ENCODE results near the gene SLC24A3. TPM values are rescaled to one million over a fixed set of nuclear protein-coding genes. Genes with fewer than 3 reads are reported as not detected.

The SLC24A3 gene
- total RNA-seq, 2 donors from 2014 or later: not detected

DNA sequence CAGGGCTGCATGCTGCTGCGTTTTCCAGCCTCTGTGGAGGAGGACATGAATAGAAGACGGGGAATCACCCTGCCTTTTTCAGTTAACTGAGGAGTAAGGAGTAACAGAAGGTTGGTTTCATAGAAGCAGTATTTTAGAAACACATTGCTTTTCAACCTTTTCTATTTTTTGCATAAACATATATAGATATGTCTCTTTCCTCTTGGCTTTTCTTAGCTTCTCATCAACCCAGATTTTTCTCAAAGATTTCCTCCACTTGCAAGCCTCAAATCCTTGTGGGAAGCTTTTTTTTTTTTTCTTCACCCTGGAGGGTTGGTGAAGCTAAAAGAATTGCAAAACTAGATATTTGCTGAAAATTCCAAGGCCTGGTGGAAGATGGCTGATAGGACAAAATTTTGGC lies 6.0 kb downstream of the SLC24A3 start:
- Mint-ChIP-seq H3K4me3 (no peak overlapping the region), H3K27me3 (peaks cover 17% of the 10 kb centered on the region), H3K27ac (no peak overlapping the region), H3K9me3 (peaks cover 7% of the 10 kb centered on the region), H3K36me3 (ENCODE audit: low read depth) (no peaks in the 10 kb centered on the region), H3K4me1 (no peaks in the 10 kb centered on the region)
- ATAC-seq (replicated peaks): no peak

DNA sequence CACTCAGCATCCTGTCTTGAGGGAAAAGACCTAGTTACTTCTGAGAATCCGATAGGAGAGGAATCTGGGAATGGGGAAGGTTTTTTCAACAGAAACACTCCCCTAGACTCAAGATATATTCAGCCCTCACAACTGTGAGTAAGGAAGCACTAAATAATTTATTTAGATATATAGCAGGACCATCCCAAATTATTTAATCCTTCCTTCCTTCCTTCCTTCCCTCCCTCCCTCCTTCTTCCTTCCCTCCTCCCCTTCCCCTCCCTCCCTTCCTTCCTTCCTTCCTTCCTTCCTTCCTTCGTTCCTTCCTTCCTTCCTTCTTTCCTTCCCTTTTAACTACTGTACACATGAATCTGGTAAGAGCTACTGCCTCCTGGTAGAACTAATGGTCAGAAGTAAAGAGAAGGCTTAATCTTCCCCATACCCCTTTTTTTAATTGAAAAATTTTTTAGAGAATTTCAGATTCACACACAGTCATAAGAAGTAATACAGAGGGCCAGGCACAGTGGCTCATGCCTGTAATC lies 10.1 kb downstream of the SLC24A3 start:
- no peaks in the 10 kb centered on the region for H3K36me3 Mint-ChIP-seq (ENCODE audit: low read depth)
- H3K4me1 Mint-ChIP-seq: no peaks in the 10 kb centered on the region
- H3K27ac Mint-ChIP-seq: no peak overlapping the region
- no peak overlapping the region for H3K4me3 Mint-ChIP-seq
- peaks cover 7% of the 10 kb centered on the region for H3K9me3 Mint-ChIP-seq
- peaks cover 2% of the 10 kb centered on the region for H3K27me3 Mint-ChIP-seq
- ATAC-seq (replicated peaks): no peak

DNA sequence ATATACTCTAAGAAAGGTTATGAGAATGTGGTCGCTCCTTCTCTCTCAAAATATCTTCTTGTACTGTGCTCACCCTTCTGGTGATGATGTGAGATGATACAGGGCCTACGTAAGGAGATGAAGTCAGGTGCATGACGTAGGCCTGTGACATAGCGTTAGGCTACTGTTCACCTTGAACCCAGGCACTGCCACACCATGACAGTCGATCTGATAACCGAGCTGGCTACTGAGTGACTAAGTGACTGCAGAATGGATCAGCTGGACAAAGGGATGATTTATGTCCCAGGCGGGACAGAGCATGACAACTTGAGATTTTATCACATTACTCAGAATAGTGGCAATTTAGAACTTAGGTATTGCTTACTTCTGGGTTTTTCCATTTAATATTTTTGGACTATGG lies 11.2 kb downstream of the SLC24A3 start:
- Mint-ChIP-seq H3K36me3 (ENCODE audit: low read depth) (no peaks in the 10 kb centered on the region), H3K4me1 (no peaks in the 10 kb centered on the region), H3K27ac (no peak overlapping the region), H3K9me3 (peaks cover 7% of the 10 kb centered on the region), H3K27me3 (no peaks in the 10 kb centered on the region), H3K4me3 (no peak overlapping the region)
- ATAC-seq (replicated peaks): no peak

DNA sequence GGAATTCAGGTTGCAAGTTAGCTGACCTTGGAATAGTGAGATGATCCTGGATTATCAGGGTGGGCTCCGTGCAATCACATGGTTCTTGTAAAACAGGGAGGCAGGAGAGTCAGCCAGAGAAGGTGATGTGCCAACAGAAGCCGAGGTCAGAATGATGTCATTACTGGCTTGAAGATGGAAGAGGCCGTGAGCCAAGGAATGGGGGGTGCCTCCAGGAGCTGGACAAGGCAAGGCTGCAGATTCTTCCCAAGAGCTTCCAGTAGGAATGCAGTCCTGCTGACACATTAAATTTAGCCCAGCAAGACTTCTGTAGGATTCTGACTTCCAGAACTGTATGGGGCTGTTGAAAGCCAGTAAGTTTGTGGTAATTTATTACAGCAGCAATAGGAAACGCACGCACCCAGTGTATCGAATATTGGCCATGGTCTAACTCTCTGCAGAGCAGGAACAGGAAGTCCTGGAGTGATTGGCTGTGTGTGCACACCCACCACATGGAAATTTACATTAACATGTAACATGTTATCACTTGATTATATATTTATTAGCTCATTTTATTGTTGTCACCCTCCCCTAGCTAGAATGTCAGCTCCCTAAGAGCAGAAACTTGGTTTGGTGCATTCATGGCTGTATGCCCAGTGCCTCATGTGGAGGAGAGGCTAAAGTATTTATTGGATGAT lies 19.1 kb downstream of the SLC24A3 start:
- H3K36me3 Mint-ChIP-seq (ENCODE audit: low read depth): no peaks in the 10 kb centered on the region
- H3K9me3 Mint-ChIP-seq: peaks cover 7% of the 10 kb centered on the region
- no peaks in the 10 kb centered on the region for H3K4me1 Mint-ChIP-seq
- no peak for ATAC-seq (replicated peaks)
- no peak overlapping the region for H3K27ac Mint-ChIP-seq
- peaks cover 6% of the 10 kb centered on the region for H3K27me3 Mint-ChIP-seq
- H3K4me3 Mint-ChIP-seq: no peak overlapping the region

DNA sequence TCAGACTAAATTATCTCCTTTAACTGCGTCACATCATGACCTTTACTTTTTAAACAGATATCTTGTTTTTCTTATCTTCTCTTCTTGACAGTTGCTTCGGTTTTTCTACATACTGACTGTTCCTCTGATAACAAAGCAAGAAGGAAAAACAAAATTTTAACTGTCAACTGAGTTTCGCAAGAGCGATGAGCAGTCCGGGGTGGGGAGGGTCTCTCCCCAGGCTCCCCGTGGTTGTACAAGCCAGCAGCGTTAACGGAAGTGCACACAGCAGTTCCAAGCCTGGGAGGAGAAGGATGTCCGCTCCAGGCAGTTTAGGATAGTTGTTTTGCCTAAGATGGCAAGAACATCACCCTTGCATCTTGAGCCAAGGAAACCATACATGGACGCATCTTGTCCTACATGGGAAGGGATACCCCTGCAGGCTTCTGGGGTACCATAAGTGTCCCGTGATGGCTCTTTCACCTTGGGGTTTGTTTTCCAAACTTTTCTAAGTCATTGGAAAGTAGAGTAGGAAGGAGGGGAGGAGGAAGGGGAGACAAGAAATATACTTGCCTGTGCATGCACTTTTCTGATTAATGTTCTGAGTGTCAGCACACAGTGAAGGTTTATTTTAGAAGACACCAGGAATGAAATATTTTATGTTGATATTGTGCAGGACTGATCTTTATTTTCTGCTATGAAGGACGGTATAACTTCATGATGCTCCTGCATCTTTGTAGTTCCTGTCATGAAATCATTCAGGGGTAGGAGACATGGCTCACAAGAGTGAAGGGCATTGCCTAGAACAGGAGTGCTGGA lies 20.8 kb downstream of the SLC24A3 start:
- Mint-ChIP-seq H3K4me3 (no peak overlapping the region), H3K36me3 (ENCODE audit: low read depth) (no peaks in the 10 kb centered on the region), H3K4me1 (no peaks in the 10 kb centered on the region), H3K9me3 (peaks cover 7% of the 10 kb centered on the region), H3K27ac (no peak overlapping the region), H3K27me3 (peaks cover 6% of the 10 kb centered on the region)
- ATAC-seq (replicated peaks): no peak

DNA sequence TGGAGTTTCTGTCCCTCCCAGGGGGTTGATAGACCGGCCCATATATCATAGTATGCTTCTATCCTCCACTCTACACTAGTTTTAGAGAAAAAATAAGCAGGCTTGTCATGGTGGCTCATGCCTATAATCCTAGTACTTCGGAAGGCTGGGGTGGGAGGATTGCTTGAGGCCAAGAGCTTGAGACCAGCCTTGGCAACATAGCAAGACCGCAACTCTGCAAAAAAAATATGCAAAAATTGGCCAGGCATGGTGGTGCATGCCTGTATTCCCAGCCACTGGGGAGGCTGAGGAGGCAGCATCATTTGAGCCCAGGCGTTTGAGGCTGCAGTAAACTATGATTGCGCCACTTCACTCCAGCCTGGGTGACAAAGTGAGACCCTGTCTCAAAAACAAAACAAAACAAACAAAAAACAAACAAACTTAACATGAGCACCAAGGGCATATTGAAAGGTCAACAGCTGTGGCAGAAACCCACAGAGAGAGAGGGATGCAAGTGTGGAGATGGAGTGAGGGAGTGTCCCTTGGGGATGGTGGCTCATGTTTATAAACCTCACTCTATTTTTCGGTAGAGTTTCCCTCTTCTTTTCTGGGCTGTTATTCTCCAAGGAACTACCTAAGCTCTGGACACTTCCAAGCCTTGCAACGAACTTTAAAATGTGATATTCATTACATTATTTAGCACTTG lies 24.1 kb downstream of the SLC24A3 start:
- no peaks in the 10 kb centered on the region for H3K4me1 Mint-ChIP-seq
- no peak for ATAC-seq (replicated peaks)
- H3K27me3 Mint-ChIP-seq: no peaks in the 10 kb centered on the region
- no peaks in the 10 kb centered on the region for H3K36me3 Mint-ChIP-seq (ENCODE audit: low read depth)
- H3K27ac Mint-ChIP-seq: no peak overlapping the region
- H3K4me3 Mint-ChIP-seq: no peak overlapping the region
- H3K9me3 Mint-ChIP-seq: no peaks in the 10 kb centered on the region

DNA sequence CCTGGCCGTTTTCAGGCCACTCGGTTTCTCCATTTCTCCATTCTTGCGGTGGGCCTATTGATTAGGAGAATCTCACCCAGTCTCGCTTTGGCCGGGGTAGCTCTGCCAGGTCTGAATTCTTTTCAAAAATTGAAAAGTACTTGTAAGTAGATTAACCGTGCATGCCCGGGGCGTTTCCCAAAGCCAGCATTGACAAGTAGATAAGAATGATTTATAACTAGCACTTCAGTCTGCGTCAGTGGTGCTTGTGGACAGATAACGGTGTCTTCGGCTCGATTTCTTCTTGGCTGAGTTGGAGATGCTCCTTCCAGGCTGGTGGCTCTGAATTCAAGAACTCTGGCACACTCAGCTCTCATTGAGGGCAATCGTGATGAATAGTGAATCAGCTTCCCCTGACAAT lies 29.0 kb downstream of the SLC24A3 start:
- H3K9me3 Mint-ChIP-seq: peaks cover 6% of the 10 kb centered on the region
- H3K4me1 Mint-ChIP-seq: no peaks in the 10 kb centered on the region
- no peaks in the 10 kb centered on the region for H3K36me3 Mint-ChIP-seq (ENCODE audit: low read depth)
- no peak for ATAC-seq (replicated peaks)
- H3K27me3 Mint-ChIP-seq: peaks cover 8% of the 10 kb centered on the region
- H3K27ac Mint-ChIP-seq: no peak overlapping the region
- H3K4me3 Mint-ChIP-seq: no peak overlapping the region

DNA sequence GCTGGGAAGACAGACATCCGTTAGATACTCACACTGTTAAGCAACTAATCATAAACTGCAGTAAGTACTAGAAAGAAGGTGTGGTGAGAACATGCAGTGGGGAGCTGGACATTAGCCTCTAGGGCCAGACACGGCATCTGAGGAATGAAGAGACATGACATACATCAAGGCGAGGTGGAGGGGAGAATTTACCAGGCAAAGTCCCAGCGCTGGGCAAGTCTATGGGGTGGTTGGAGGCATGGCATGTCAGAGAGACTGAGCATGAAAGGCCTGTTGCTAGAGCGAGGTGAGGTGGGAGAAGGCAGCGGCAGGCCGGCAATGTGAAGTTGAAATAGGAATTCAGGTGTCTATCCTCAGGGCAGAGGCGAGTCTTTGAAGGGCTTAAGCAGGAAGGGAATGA lies 31.8 kb downstream of the SLC24A3 start:
- Mint-ChIP-seq H3K4me1 (no peaks in the 10 kb centered on the region), H3K27me3 (peaks cover 8% of the 10 kb centered on the region), H3K27ac (no peak overlapping the region), H3K36me3 (ENCODE audit: low read depth) (no peaks in the 10 kb centered on the region), H3K4me3 (no peak overlapping the region), H3K9me3 (peaks cover 6% of the 10 kb centered on the region)
- ATAC-seq (replicated peaks): no peak

DNA sequence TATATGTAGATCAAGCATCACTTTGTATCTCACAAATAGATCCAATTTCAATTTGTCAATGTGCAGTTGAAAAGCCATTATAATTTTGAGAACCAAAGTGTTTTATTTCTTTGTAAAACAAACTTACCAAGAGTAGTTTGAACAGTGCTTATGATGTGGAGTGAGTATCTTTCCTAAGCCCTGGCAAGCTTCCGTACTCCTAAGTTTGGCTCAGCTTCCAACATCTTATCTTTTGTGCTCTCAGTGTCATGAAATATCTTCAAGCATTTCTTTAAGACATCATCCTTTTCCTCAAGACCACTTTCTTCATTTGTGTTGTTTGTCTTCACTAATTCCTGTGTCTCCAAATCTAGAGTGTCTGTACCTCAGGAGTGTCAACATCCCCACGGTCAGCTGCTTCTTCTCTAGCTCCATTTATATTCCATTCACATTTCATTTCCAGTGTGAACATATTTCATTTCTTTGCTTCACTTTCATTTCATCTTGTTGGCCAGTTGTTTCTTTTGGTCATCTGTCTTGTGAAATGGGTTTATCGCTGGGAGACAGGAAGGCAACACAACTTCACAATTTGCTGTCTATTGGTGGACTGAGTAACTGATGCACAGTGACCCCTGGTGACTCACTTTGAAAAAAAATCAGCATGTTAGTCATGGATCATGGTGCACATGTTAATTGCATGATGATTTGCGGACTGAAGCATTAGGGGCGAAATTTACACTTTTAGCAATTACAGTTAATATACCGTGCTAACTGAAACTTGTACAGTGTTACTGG lies 36.9 kb downstream of the SLC24A3 start:
- Mint-ChIP-seq H3K36me3 (ENCODE audit: low read depth) (no peaks in the 10 kb centered on the region), H3K9me3 (peaks cover 3% of the 10 kb centered on the region), H3K4me1 (no peaks in the 10 kb centered on the region), H3K4me3 (no peak overlapping the region), H3K27ac (no peak overlapping the region), H3K27me3 (no peaks in the 10 kb centered on the region)
- no peak for ATAC-seq (replicated peaks)

DNA sequence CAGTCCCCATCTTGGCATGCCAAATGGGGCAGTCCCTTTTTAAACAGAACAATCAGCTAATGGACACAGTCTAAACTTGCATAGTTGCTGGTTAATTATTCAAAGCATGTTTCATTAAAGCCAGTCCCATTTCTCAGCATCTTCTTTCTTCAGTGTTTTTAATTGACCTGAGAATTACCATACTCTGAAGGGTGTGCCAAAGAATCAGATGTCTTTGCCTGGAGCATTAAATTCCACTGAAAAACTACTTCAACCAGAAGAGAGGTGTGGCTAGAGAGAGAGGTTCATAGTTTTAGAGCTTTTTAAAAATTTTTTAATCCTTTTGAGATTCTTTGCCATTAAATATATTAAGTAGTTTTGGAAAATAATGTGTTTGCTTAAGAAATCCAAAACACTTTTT lies 37.9 kb downstream of the SLC24A3 start:
- Mint-ChIP-seq H3K27me3 (no peaks in the 10 kb centered on the region), H3K9me3 (peaks cover 3% of the 10 kb centered on the region), H3K27ac (no peak overlapping the region), H3K36me3 (ENCODE audit: low read depth) (no peaks in the 10 kb centered on the region), H3K4me3 (no peak overlapping the region), H3K4me1 (no peaks in the 10 kb centered on the region)
- ATAC-seq (replicated peaks): no peak

DNA sequence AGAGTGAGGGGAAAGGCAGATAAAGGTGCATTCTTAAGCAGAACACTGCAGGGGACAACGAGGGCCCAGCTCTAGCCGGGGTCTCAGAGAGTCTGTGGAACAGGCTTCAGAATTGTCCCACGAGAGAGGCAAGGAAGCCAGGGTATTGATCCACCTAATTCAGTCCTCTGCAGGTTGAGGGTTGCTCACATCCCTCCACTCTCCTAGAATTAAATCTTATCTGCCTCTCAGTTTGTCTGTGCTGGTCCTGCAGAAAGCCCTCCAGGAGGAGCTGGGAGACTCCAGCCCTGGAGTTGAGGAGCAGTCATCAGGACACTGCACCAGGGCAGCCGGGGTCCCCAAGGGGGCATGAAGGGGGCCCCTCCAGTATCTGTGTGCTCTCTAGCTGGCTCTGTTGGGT lies 39.1 kb downstream of the SLC24A3 start:
- ATAC-seq (replicated peaks): no peak
- no peak overlapping the region for H3K4me3 Mint-ChIP-seq
- no peak overlapping the region for H3K27ac Mint-ChIP-seq
- no peaks in the 10 kb centered on the region for H3K4me1 Mint-ChIP-seq
- H3K27me3 Mint-ChIP-seq: no peaks in the 10 kb centered on the region
- H3K36me3 Mint-ChIP-seq (ENCODE audit: low read depth): no peaks in the 10 kb centered on the region
- peaks cover 3% of the 10 kb centered on the region for H3K9me3 Mint-ChIP-seq

DNA sequence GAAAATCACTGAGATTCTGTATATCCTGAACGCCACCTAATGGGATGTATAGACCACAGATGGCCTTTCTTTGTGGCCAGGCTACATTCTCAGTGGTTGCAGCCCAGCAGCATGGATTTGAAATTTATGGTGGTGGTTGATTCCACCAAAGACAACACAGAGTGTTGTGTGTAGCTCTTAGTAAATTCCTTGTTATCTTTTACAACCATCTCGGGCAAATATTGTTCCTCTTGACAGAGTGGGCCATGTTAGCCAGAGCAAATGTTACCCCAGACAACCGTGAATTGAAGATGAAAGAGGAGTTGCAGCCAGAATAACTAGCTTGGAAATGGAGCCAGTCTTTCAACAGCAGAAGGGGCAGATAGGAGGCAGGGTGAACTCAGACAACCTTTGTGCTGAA lies 39.5 kb downstream of the SLC24A3 start:
- no peaks in the 10 kb centered on the region for H3K4me1 Mint-ChIP-seq

DNA sequence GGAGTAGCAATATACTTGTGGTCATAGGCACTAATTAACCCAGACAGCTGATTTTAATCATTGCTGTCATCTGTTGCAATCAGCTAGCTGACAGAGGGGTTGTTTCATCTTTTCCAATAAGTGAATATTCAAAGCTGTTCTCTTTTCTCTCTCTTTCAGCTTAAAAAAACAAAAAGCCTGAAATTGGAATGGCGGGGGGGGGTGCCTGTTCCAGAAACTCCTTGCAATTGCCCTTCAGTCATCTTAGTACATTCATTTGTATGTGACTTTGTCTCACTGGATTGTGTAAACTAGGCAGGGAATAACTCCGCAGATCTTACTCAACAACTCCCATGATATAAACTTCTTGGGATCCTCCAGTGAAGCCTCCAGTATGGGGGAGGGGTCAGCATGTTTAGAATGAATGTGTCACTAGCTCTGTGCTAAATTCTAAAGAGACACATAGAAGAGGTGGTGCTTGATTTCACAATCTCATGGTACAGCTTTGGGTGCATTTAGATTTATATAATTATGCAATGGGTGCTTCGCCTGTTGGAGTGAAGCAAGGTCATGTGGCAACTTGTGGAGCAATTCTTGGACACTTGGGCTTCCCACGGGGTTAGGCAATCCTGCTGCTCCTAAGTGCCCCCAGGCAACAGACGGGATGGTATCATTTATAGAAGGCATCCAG lies 40.1 kb downstream of the SLC24A3 start:
- H3K36me3 Mint-ChIP-seq (ENCODE audit: low read depth): no peaks in the 10 kb centered on the region
- H3K9me3 Mint-ChIP-seq: peaks cover 3% of the 10 kb centered on the region
- H3K4me3 Mint-ChIP-seq: no peak overlapping the region
- no peaks in the 10 kb centered on the region for H3K27me3 Mint-ChIP-seq
- no peaks in the 10 kb centered on the region for H3K4me1 Mint-ChIP-seq
- no peak for ATAC-seq (replicated peaks)
- H3K27ac Mint-ChIP-seq: no peak overlapping the region

More for the DNA sequence above, 39.5 kb downstream of the SLC24A3 start:
- Mint-ChIP-seq H3K27me3 (no peaks in the 10 kb centered on the region), H3K36me3 (ENCODE audit: low read depth) (no peaks in the 10 kb centered on the region), H3K9me3 (peaks cover 3% of the 10 kb centered on the region), H3K4me3 (no peak overlapping the region), H3K27ac (no peak overlapping the region)
- ATAC-seq (replicated peaks): no peak

DNA sequence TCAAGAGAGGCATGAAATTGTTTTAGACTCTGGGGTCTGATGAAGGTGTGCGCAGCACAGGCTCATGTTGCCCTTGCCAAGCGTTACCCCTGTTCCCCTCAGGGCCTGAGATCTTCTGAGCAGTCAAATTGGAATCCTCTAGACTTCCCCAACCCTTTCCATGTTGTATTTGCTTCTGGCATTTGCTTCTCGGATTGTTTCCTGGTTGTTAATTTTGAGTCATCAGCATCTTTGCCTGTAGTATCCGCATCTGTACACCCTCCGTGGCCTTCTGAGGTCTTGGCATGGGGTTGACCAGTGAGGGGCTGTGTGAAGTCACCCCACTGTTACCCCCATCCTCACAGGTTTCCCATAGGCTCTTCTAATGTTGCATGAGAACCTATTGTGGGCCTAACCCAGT lies 40.9 kb downstream of the SLC24A3 start:
- H3K4me3 Mint-ChIP-seq: no peak overlapping the region
- no peaks in the 10 kb centered on the region for H3K36me3 Mint-ChIP-seq (ENCODE audit: low read depth)
- peaks cover 3% of the 10 kb centered on the region for H3K9me3 Mint-ChIP-seq
- no peak for ATAC-seq (replicated peaks)
- H3K4me1 Mint-ChIP-seq: no peaks in the 10 kb centered on the region
- H3K27me3 Mint-ChIP-seq: no peaks in the 10 kb centered on the region
- no peak overlapping the region for H3K27ac Mint-ChIP-seq
